H1 (cell line): ENCODE measurements around the gene KCTD17. TPM values are rescaled to one million over a fixed set of nuclear protein-coding genes. Genes with fewer than 3 reads are reported as not detected.

Experiments used
- CTCF ChIA-PET: fragments of 300-600 bp; sonication (Branson Sonifier 250); formaldehyde crosslinking; loops from one replicate; lab custom pipeline; 2021; ENCODE audit not compliant: partially characterized antibody; lab: Charles Lee
- POLR2A ChIA-PET: fragments of 300-600 bp; sonication (Branson Sonifier 250); formaldehyde crosslinking; loops from one replicate; lab custom pipeline; 2021; ENCODE audit warnings: inconsistent platforms; ENCODE audit not compliant: partially characterized antibody; lab: Charles Lee
- DNase-seq, 2 experiments: peaks; one replicate each; pipeline versions ENCODE4 v3.0.0 to v3.0.0-alpha.2; 2010 to 2022; ENCODE audit warnings: low spot score in 2 of 2, low read depth in 1 of 2, mixed read lengths in 1 of 2
- FAIRE-seq: peaks from 2 replicates; lab custom pipeline; 2011; peaks lifted over from hg19 to GRCh38; lab: Jason Lieb, UNC
- H2AFZ ChIP-seq: 2 replicates; pipeline ENCODE4 v1.8.1; 2012; ENCODE audit warnings: low read length, inconsistent platforms
- H2AK5ac ChIP-seq: 2 replicates; pipeline ENCODE4 v1.6.1; 2013; ENCODE audit warnings: low read depth, low read length
- H2BK120ac ChIP-seq: replicated peaks from 2 replicates; pipeline ENCODE3; 2013; ENCODE audit warnings: low read depth, low read length, inconsistent platforms
- H2BK12ac ChIP-seq: 2 replicates; pipeline ENCODE4 v1.6.1; 2013; ENCODE audit warnings: low read depth, low read length
- H2BK15ac ChIP-seq: 2 replicates; pipeline ENCODE4 v1.6.1; 2013; ENCODE audit warnings: low read length
- H2BK20ac ChIP-seq: 2 replicates; pipeline ENCODE4 v1.6.1; 2013; ENCODE audit warnings: low read length
- H2BK5ac ChIP-seq: 2 replicates; pipeline ENCODE4 v1.6.1; 2013; ENCODE audit warnings: low read depth, low read length
- H3K14ac ChIP-seq: 2 replicates; pipeline ENCODE4 v1.6.1; 2013; ENCODE audit warnings: inconsistent platforms; ENCODE audit not compliant: insufficient read length
- H3K18ac ChIP-seq: 2 replicates; pipeline ENCODE4 v1.6.1; 2013; ENCODE audit warnings: low read length; ENCODE audit errors: extremely low read depth
- H3K23ac ChIP-seq: 2 replicates; pipeline ENCODE4 v1.6.1; 2013; ENCODE audit warnings: inconsistent platforms; ENCODE audit not compliant: insufficient read length
- H3K23me2 ChIP-seq: 2 replicates; pipeline ENCODE4 v1.6.1; 2013; ENCODE audit warnings: low read depth, low read length
- H3K27ac ChIP-seq: 2 replicates; pipeline ENCODE4 v1.6.1; 2011; ENCODE audit warnings: low read depth, low read length, inconsistent platforms
- H3K27me3 ChIP-seq, 4 experiments: replicated peaks in 1 of 4; 1 replicate in 1 of 4; 2 replicates in 3 of 4; pipeline versions ENCODE4 v1.6.1 to v1.8.1; 2011 to 2013; ENCODE audit warnings: low read length in 3 of 4, mild to moderate bottlenecking in 3 of 4, inconsistent platforms in 2 of 4, mixed read lengths in 2 of 4, moderate library complexity in 1 of 4; ENCODE audit not compliant: control insufficient read depth in 3 of 4, insufficient read depth in 3 of 4; ENCODE audit errors: extremely low read depth in 1 of 4
- H3K36me3 ChIP-seq, 4 experiments: 2 replicates each; pipeline versions ENCODE4 v1.6.1 to v1.8.1; 2011 to 2013; ENCODE audit warnings: mild to moderate bottlenecking in 4 of 4, low read length in 3 of 4, moderate library complexity in 2 of 4, control low read depth in 1 of 4, inconsistent platforms in 1 of 4; ENCODE audit not compliant: insufficient read depth in 4 of 4, control insufficient read depth in 2 of 4
- H3K4ac ChIP-seq: replicated peaks from 2 replicates; pipeline ENCODE3; 2013; ENCODE audit warnings: low read length, low read depth, mixed read lengths, inconsistent platforms; ENCODE audit not compliant: insufficient read length
- H3K4me1 ChIP-seq, 4 experiments: replicated peaks in 1 of 4; 1 replicate in 1 of 4; 2 replicates in 3 of 4; pipeline versions ENCODE4 v1.6.1 to v1.8.1; 2011 to 2013; ENCODE audit warnings: low read length in 3 of 4, inconsistent platforms in 2 of 4, mixed read lengths in 1 of 4; ENCODE audit not compliant: insufficient read depth in 4 of 4, control insufficient read depth in 3 of 4
- H3K4me2 ChIP-seq, 2 experiments: 2 replicates each; pipeline versions ENCODE4 v1.6.1 to v1.8.1; 2011 to 2013; ENCODE audit warnings: low read depth in 2 of 2, low read length in 2 of 2, control low read depth in 1 of 2, inconsistent platforms in 1 of 2, mild to moderate bottlenecking in 1 of 2; ENCODE audit not compliant: insufficient read depth in 1 of 2
- H3K4me3 ChIP-seq, 4 experiments: fragments of 200-600, 300-600 bp in 1 of 4; sonication (generic), shearing (Covaris generic), sonication (Bioruptor Twin) in 1 of 4; 2 replicates each; pipeline versions ENCODE4 v1.5.1 to v1.8.1; 2011 to 2016; ENCODE audit warnings: low read length in 4 of 4, low read depth in 3 of 4, control low read depth in 2 of 4, inconsistent platforms in 2 of 4, mild to moderate bottlenecking in 2 of 4, mixed read lengths in 1 of 4, moderate library complexity in 1 of 4; ENCODE audit not compliant: insufficient read depth in 2 of 4; ENCODE audit errors: extremely low read depth in 1 of 4
- H3K56ac ChIP-seq: replicated peaks from 2 replicates; pipeline ENCODE3; 2013; ENCODE audit warnings: low read depth, mild to moderate bottlenecking, mixed read lengths, low read length, inconsistent platforms; ENCODE audit not compliant: insufficient read length
- H3K79me1 ChIP-seq: 2 replicates; pipeline ENCODE4 v1.6.1; 2013; ENCODE audit warnings: low read depth, low read length, control low read depth
- H3K79me2 ChIP-seq, 2 experiments: 2 replicates each; pipeline versions ENCODE4 v1.6.1 to v1.8.1; 2012 to 2013; ENCODE audit warnings: low read length in 2 of 2, mild to moderate bottlenecking in 2 of 2, inconsistent platforms in 1 of 2; ENCODE audit not compliant: insufficient read depth in 2 of 2, control insufficient read depth in 1 of 2
- H3K9ac ChIP-seq, 4 experiments: replicated peaks in 1 of 4; 1 replicate in 1 of 4; 2 replicates in 3 of 4; pipeline versions ENCODE4 v1.6.1 to v1.8.1; 2011 to 2013; ENCODE audit warnings: low read depth in 3 of 4, low read length in 3 of 4, control low read depth in 2 of 4, mild to moderate bottlenecking in 2 of 4, moderate library complexity in 2 of 4, inconsistent platforms in 1 of 4; ENCODE audit errors: extremely low read depth in 1 of 4
- H3K9me3 ChIP-seq, 2 experiments: 2 replicates each; pipeline versions ENCODE4 v1.6.1 to v1.8.1; 2012 to 2013; ENCODE audit warnings: mild to moderate bottlenecking in 2 of 2, moderate library complexity in 2 of 2, control low read depth in 1 of 2, inconsistent platforms in 1 of 2, low read depth in 1 of 2, low read length in 1 of 2, mixed read lengths in 1 of 2; ENCODE audit not compliant: insufficient read depth in 2 of 2
- H4K20me1 ChIP-seq, 2 experiments: replicated peaks in 1 of 2; 2 replicates each; pipeline versions ENCODE3 to v1.8.1; 2011 to 2013; ENCODE audit warnings: inconsistent platforms in 2 of 2, low read length in 2 of 2, mild to moderate bottlenecking in 1 of 2; ENCODE audit not compliant: insufficient read depth in 2 of 2, control insufficient read depth in 1 of 2
- H4K5ac ChIP-seq: 2 replicates; pipeline ENCODE4 v1.6.1; 2013; ENCODE audit warnings: low read length, low read depth, mixed read lengths, inconsistent platforms; ENCODE audit not compliant: insufficient read length
- H4K8ac ChIP-seq: 2 replicates; pipeline ENCODE4 v1.8.0; 2013; ENCODE audit warnings: mild to moderate bottlenecking, moderate library complexity, low read length, inconsistent platforms; ENCODE audit not compliant: insufficient read depth; ENCODE audit errors: extremely low read depth
- H4K91ac ChIP-seq: replicated peaks from 2 replicates; pipeline ENCODE3; 2013; ENCODE audit warnings: low read length, mixed read lengths, inconsistent platforms; ENCODE audit not compliant: insufficient read length
- BCL11A ChIP-seq, 2 experiments: IDR thresholded peaks; one replicate each; pipeline ENCODE4 v1.6.1; 2011; ENCODE audit warnings: low read depth in 2 of 2, low read length in 2 of 2, mild to moderate bottlenecking in 2 of 2
- CTBP2 ChIP-seq: IDR thresholded peaks from 2 replicates; pipeline ENCODE4 v1.7.0; 2011; ENCODE audit warnings: borderline replicate concordance, mild to moderate bottlenecking, moderate library complexity, mixed read lengths, low read length; ENCODE audit not compliant: insufficient read depth, insufficient read length
- GABPA ChIP-seq: IDR thresholded peaks from 2 replicates; pipeline ENCODE4 v1.6.1; 2011; ENCODE audit warnings: mild to moderate bottlenecking, low read length, moderate library complexity, borderline replicate concordance; ENCODE audit not compliant: insufficient read depth
- POU5F1 ChIP-seq: IDR thresholded peaks from 2 replicates; pipeline ENCODE4 v1.6.1; 2011; ENCODE audit warnings: low read depth, mild to moderate bottlenecking, low read length, moderate library complexity
- SRF ChIP-seq: IDR thresholded peaks from 2 replicates; pipeline ENCODE4 v1.6.1; 2011; ENCODE audit warnings: mild to moderate bottlenecking, low read depth, low read length, moderate library complexity
- WGBS, 2 experiments: shearing (Covaris generic) in 1 of 2; methylation state at CpG; one replicate each; pipeline versions ENCODE4 v1.1.6 to v1.1.7; 2013 to 2015; ENCODE audit warnings: low lambda C conversion rate in 2 of 2, mixed read lengths in 2 of 2, inconsistent platforms in 1 of 2, low coverage in 1 of 2, missing lambda C conversion rate in 1 of 2; ENCODE audit not compliant: insufficient replicate concordance in 2 of 2, insufficient coverage in 1 of 2, insufficient read length in 1 of 2; ENCODE audit errors: extremely low coverage in 1 of 2, missing lambda C conversion rate in 1 of 2; 5-methylcytosine and 5-hydroxymethylcytosine counted together
- polyA plus RNA-seq, 7 experiments: library from polyadenylated mRNA; depleted of rRNA in 3 of 7; stranded (reverse) in 5 of 7; unstranded in 2 of 7; fragments of >200 nt in 5 of 7; fragments of 200-250 nt in 2 of 7; gene quantifications; 1 replicate in 5 of 7; 2 replicates in 1 of 7; 4 replicates in 1 of 7; pipeline versions ENCODE4 v1.2.1 to v1.2.3, GENCODE V29; 2011 to 2013; ENCODE audit warnings: missing spikeins in 2 of 7, mixed read lengths in 2 of 7
- total RNA-seq: library from RNA; stranded (reverse); fragmentation: NEBNext Ultra II Directional; extraction: Animal tissue kit (Norgen Biotek cat#: 25700); gene quantifications from 2 replicates; pipeline ENCODE4 v1.2.1, GENCODE V29; 2021
- TF ChIP-seq, protein P1 (sequence below): IDR thresholded peaks from 2 replicates; pipeline ENCODE4 v1.6.1; 2011; ENCODE audit warnings: low read length, improper control_type of control experiment

KCTD17 gene
- total and polyA plus RNA-seq, 2 of the 8 experiments (the other 6 are each of a cell fraction or from before 2014, with no cell fraction given) = 39.4 to 44.0 TPM

DNA sequence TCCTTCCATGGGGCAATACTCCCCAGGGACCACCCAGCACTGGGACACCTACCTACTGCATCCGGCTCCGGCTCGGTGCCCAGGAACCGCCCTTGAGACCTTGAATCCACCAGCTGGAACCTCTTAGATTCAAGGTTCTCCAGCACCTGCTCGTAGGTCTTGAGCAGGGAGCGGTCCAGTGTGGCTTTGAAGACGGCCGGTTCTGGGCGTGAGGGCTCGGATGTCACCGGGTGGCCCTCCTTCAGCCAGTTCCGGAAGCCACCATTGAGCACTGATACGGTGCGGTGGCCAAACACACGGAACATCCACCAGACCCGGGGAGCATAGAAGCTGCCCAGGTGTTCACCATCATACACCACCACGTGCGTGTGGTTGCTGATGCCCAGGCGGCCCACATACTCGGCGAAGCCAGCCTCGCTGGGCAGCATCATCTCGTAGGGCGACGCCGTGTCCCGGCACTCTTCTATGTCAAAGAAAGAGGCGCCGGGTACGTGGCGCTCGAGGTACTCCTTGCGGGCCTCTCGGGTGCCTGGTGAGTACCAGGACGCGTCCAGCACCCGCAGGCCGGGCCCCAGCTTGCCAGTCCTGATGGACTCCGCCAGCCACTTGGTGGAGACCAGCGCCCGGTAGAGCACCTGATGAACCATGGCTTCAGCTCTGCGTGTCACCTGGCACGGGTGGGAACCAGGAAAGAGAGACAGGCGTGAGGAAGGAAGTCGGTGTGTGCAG is 33.3 kb upstream of the KCTD17 start:
- H2BK15ac ChIP-seq = no peak overlapping the region
- peak overlapping the region; percentile 70 to 86 (median 78) for H3K4me3 ChIP-seq
- peak overlapping the region; percentile 34; the same call in 1 of the 2 replicates for H3K18ac ChIP-seq
- peaks cover 0 to 25% of the 10 kb centered on the region in 2 experiments; a peak in 3 of 4 replicates for H3K79me2 ChIP-seq
- H4K20me1 ChIP-seq = peaks cover 9 to 31% of the 10 kb centered on the region in 2 experiments
- H3K23me2 ChIP-seq = peaks cover 11% of the 10 kb centered on the region
- peak overlapping the region; percentile 39 for H4K8ac ChIP-seq
- peak overlapping the region in 3 of 4 experiments; percentile 31 to 88 (median 79); a peak in 4 of 7 replicates for H3K9ac ChIP-seq
- peak overlapping the region; percentile 73 to 89 for H3K4me2 ChIP-seq
- no peak overlapping the region for H2BK120ac ChIP-seq
- H2BK5ac ChIP-seq = no peak overlapping the region
- peaks cover 6% of the 10 kb centered on the region for H3K79me1 ChIP-seq
- H3K4ac ChIP-seq = peak overlapping the region; percentile 21
- no peak overlapping the region for H2BK12ac ChIP-seq
- H2AK5ac ChIP-seq = no peak overlapping the region
- no peak overlapping the region for H3K14ac ChIP-seq
- H2BK20ac ChIP-seq = no peak overlapping the region
- no peak overlapping the region for H3K27ac ChIP-seq
- no peak overlapping the region for H3K23ac ChIP-seq
- ChIA-PET POLR2A (interaction anchor here (0.7 to 4.3 kb wide), 16 partner anchors 8 to 522 kb away, joined by 3 to 33 read pairs (median 4); partner anchors contain the start of gene KCTD17), CTCF (interaction anchor here (0.9 to 5.4 kb wide), 6 partner anchors 11 to 242 kb away, joined by 3 to 37 read pairs (median 5); no protein-coding TSS in a partner anchor)
- no peak overlapping the region for H3K56ac ChIP-seq
- no peak for DNase-seq
- TF ChIP-seq SRF (no peak), GABPA (no peak), CTBP2 (no peak), BCL11A (IDR thresholded peaks at IDR 0.05; ENCODE audit: low read depth in 2 of 2, low read length in 2 of 2) (no peak), POU5F1 (no peak)
- TF ChIP-seq, protein P1, sequence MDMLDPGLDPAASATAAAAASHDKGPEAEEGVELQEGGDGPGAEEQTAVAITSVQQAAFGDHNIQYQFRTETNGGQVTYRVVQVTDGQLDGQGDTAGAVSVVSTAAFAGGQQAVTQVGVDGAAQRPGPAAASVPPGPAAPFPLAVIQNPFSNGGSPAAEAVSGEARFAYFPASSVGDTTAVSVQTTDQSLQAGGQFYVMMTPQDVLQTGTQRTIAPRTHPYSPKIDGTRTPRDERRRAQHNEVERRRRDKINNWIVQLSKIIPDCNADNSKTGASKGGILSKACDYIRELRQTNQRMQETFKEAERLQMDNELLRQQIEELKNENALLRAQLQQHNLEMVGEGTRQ = no peak
- TF ChIP-seq, all 59 proteins: peak for 0
- H3K4me1 ChIP-seq = peaks cover 0 to 21% (median 10%) of the 10 kb centered on the region in 4 experiments; a peak in 6 of 7 replicates
- FAIRE-seq = no peak
- H4K91ac ChIP-seq = peak overlapping the region; percentile 10
- H3K27me3 ChIP-seq = no peaks in the 10 kb centered on the region
- no peaks in the 10 kb centered on the region for H3K9me3 ChIP-seq
- 80% methylated on average over 43 of the region's 45 CpGs; no CpG with 5 or more reads in 1 of the 2 experiments for WGBS, 2 experiments
- peak overlapping the region; percentile 62 for H4K5ac ChIP-seq
- peaks cover 0 to 13% (median 1%) of the 10 kb centered on the region in 4 experiments; a peak in 2 of 8 replicates for H3K36me3 ChIP-seq
- H2AFZ ChIP-seq = no peak overlapping the region
